PC-3 (cell line): Measurements from ENCODE around the gene URB1. TPM values are rescaled to one million over a fixed set of nuclear protein-coding genes. Genes with fewer than 3 reads are reported as not detected.

Source experiments
- ATAC-seq: fragments of 200-7000 bp; cut with Tn5 transposase; 2 replicates; pipeline ENCODE4 v1.9.1; 2020; ENCODE audit warnings: mild to moderate bottlenecking, moderate library complexity
- BruUV-seq: library from RNA; stranded (reverse); fragments of 400-500 nt; replicated peaks from 2 replicates; lab custom pipeline; 2021; lab: Mats Ljungman, UMichigan
- CTCF ChIA-PET: fragments of 300-600 bp; sonication (Branson Sonifier 250); formaldehyde crosslinking; loops from one replicate; lab custom pipeline; 2022; ENCODE audit warnings: antibody characterized with exemption; lab: Charles Lee
- POLR2A ChIA-PET: fragments of 300-600 bp; sonication (Branson Sonifier 250); formaldehyde crosslinking; loops from one replicate; lab custom pipeline; 2022; ENCODE audit warnings: antibody characterized with exemption; ENCODE audit not compliant: unreplicated experiment; lab: Charles Lee
- DNase-seq: peaks from one replicate; pipeline ENCODE4 v3.0.0-alpha.2; 2015
- H2AFZ ChIP-seq: fragments of 300-600 bp; sonication (generic); 2 replicates; pipeline ENCODE4 v1.6.0; 2016; ENCODE audit warnings: antibody characterized with exemption, low read length
- H3F3A ChIP-seq: fragments of 300-600 bp; sonication (generic); one replicate; pipeline ENCODE4 v1.6.0; 2017; ENCODE audit warnings: antibody characterized with exemption, low read length, control low read depth, mild to moderate bottlenecking; ENCODE audit not compliant: unreplicated experiment
- H3K27ac ChIP-seq: fragments of 300-600 bp; sonication (generic); 2 replicates; pipeline ENCODE4 v1.5.1; 2016; ENCODE audit warnings: mild to moderate bottlenecking, low read length
- H3K27me3 ChIP-seq: fragments of 300-600 bp; sonication (generic); 2 replicates; pipeline ENCODE4 v1.6.1; 2016; ENCODE audit warnings: low read length, mixed read lengths
- H3K36me3 ChIP-seq: fragments of 300-600 bp; sonication (generic); 2 replicates; pipeline ENCODE4 v1.6.1; 2016; ENCODE audit warnings: low read depth, mixed run types, low read length, mixed read lengths
- H3K4me1 ChIP-seq: fragments of 300-600 bp; sonication (generic); 2 replicates; pipeline ENCODE4 v1.5.1; 2016; ENCODE audit warnings: low read length; ENCODE audit not compliant: insufficient read depth
- H3K4me2 ChIP-seq: fragments of 300-600 bp; sonication (generic); 2 replicates; pipeline ENCODE4 v1.6.0; 2016; ENCODE audit warnings: low read length
- H3K4me3 ChIP-seq: fragments of 300-600 bp; sonication (generic); 2 replicates; pipeline ENCODE4 v1.5.1; 2016; ENCODE audit warnings: mild to moderate bottlenecking, low read length, mixed read lengths
- H3K79me2 ChIP-seq: fragments of 300-600 bp; sonication (generic); 2 replicates; pipeline ENCODE4 v1.6.1; 2017; ENCODE audit warnings: low read length, mixed read lengths
- H3K9ac ChIP-seq: fragments of 300-600 bp; sonication (generic); 2 replicates; pipeline ENCODE4 v1.6.0; 2016; ENCODE audit warnings: mild to moderate bottlenecking, low read length
- H3K9me2 ChIP-seq: fragments of 300-600 bp; sonication (generic); replicated peaks from 2 replicates; pipeline ENCODE4 v1.6.1; 2016; ENCODE audit warnings: mixed run types, low read length, mixed read lengths
- H3K9me3 ChIP-seq: fragments of 300-600 bp; sonication (generic); 2 replicates; pipeline ENCODE4 v1.6.1; 2016; ENCODE audit warnings: low read length, mixed read lengths
- H4K20me1 ChIP-seq: fragments of 300-600 bp; sonication (generic); 2 replicates; pipeline ENCODE4 v1.6.1; 2016; ENCODE audit warnings: low read length, mixed read lengths
- CTCF ChIP-seq: fragments of 300-600 bp; sonication (generic); conservative IDR thresholded peaks from 2 replicates; pipeline ENCODE4 v1.5.1; 2017; ENCODE audit warnings: antibody characterized with exemption, low read depth, mild to moderate bottlenecking, low read length
- EZH2 ChIP-seq: fragments of 300-600 bp; sonication (generic); IDR thresholded peaks from one replicate; pipeline ENCODE4 v1.6.1; 2017; ENCODE audit warnings: antibody characterized with exemption, mild to moderate bottlenecking, low read length; ENCODE audit not compliant: unreplicated experiment
- EZH2phosphoT487 ChIP-seq: fragments of 300-600 bp; sonication (generic); IDR thresholded peaks from 2 replicates; pipeline ENCODE4 v1.6.1; 2018; ENCODE audit warnings: mild to moderate bottlenecking, antibody characterized with exemption, low read length, borderline replicate concordance
- intact Hi-C: fragments of 100-400 bp; cut with micrococcal nuclease; formaldehyde crosslinking; loops from 2 replicates; pipeline ENCODE4 v1.9.0; 2023
- total RNA-seq: library from RNA; depleted of rRNA; stranded (reverse); fragments of >200 nt; gene quantifications from 2 replicates; pipeline ENCODE4 v1.2.3, GENCODE V29; 2014

URB1 gene
- total RNA-seq, 1 experiment from 2014 or later = 27.8 TPM

- Histone ChIP-seq H3K4me3 (no peak overlapping the region), H3K27ac (no peak overlapping the region), H2AFZ (no peak overlapping the region), H3K79me2 (no peaks in the 10 kb centered on the region), H3K4me2 (no peak overlapping the region), H4K20me1 (no peaks in the 10 kb centered on the region), H3K9me2 (no peaks in the 10 kb centered on the region), H3K9me3 (no peaks in the 10 kb centered on the region), H3K4me1 (no peaks in the 10 kb centered on the region), H3K27me3 (no peaks in the 10 kb centered on the region), H3K9ac (no peak overlapping the region), H3K36me3 (peaks cover 49% of the 10 kb centered on the region), H3F3A (no peaks in the 10 kb centered on the region)
- TF ChIP-seq CTCF = no peak
- TF ChIP-seq EZH2 = no peak
- TF ChIP-seq EZH2phosphoT487 = no peak
- CTCF ChIA-PET = no interaction called here
- intact Hi-C loops = no loop called here
- no TSS peak for BruUV-seq
- POLR2A ChIA-PET = interaction anchor here (0.6 kb wide), 1 partner anchor 523 kb away, joined by 3 read pairs; no protein-coding TSS in a partner anchor
- DNase-seq = no peak
- ATAC-seq = no peak
Observed at GRCh38 chr21:32308696-32309095, 84.1 kb downstream of the URB1 start.

DNA sequence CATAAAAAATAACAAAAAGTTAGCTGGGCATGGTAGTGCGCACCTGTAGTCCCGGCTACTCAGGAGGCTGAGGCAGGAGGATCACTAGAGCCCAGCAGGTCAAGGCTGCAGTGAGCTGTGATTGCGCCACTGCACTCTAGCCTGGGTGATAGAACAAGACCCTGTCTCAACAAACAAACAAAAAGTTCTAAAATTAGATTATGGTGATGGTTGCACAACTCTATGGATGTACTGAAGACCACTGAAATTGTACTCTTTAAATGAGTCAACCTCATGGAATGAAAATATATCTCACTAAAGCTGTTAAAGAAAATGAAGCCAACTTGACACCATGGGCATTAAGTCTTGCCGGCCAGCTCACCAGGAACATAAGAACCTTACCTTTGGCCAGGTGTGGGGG is 85.1 kb downstream of the URB1 start:
- Histone ChIP-seq H3K4me2 (no peak overlapping the region), H3K9me3 (no peaks in the 10 kb centered on the region), H3K4me1 (no peaks in the 10 kb centered on the region), H3K36me3 (peaks cover 43% of the 10 kb centered on the region), H2AFZ (no peak overlapping the region), H3K27me3 (no peaks in the 10 kb centered on the region), H3K27ac (no peak overlapping the region), H3K9ac (no peak overlapping the region), H4K20me1 (no peaks in the 10 kb centered on the region), H3F3A (no peaks in the 10 kb centered on the region), H3K79me2 (no peaks in the 10 kb centered on the region), H3K4me3 (no peak overlapping the region), H3K9me2 (no peaks in the 10 kb centered on the region)
- ATAC-seq (no peak), DNase-seq (no peak)
- ChIA-PET CTCF (interaction anchor here (0.6 kb wide), 1 partner anchor 96 kb away, joined by 3 read pairs; no protein-coding TSS in a partner anchor), POLR2A (interaction anchor here (0.6 kb wide), 1 partner anchor 25 kb away, joined by 4 read pairs; no protein-coding TSS in a partner anchor)
- no peak for TF ChIP-seq EZH2
- no peak for TF ChIP-seq EZH2phosphoT487
- no peak for TF ChIP-seq CTCF
- BruUV-seq = no TSS peak
- intact Hi-C loops = no loop called here

GRCh38 chr21:32306021-32306780 is 86.6 kb downstream of the URB1 start:
- no peak overlapping the region for H3K4me3 ChIP-seq
- no peak overlapping the region for H2AFZ ChIP-seq
- H3K27me3 ChIP-seq = no peaks in the 10 kb centered on the region
- H4K20me1 ChIP-seq = no peaks in the 10 kb centered on the region
- ChIA-PET POLR2A (no interaction called here), CTCF (interaction anchor here (0.5 kb wide), 1 partner anchor 239 kb away, joined by 4 read pairs; no protein-coding TSS in a partner anchor)
- no peak overlapping the region for H3K4me2 ChIP-seq
- no TSS peak for BruUV-seq
- peaks cover 34% of the 10 kb centered on the region for H3K36me3 ChIP-seq
- H3K9me3 ChIP-seq = no peaks in the 10 kb centered on the region
- H3K9me2 ChIP-seq = no peaks in the 10 kb centered on the region
- DNase-seq (no peak), ATAC-seq (no peak)
- intact Hi-C loops = no loop called here
- H3K9ac ChIP-seq = no peak overlapping the region
- H3K4me1 ChIP-seq = no peaks in the 10 kb centered on the region
- no peak for TF ChIP-seq EZH2
- peak; percentile 33; the same call in 1 of the 2 replicates for TF ChIP-seq CTCF
- no peaks in the 10 kb centered on the region for H3F3A ChIP-seq
- no peaks in the 10 kb centered on the region for H3K79me2 ChIP-seq
- no peak overlapping the region for H3K27ac ChIP-seq
